ENCODE data around the gene ZNF366. TPM values are rescaled to one million over a fixed set of nuclear protein-coding genes. Genes with fewer than 3 reads are reported as not detected.

The ZNF366 gene
- total RNA-seq, 1 donor from 2014 or later = 3.2 TPM

- Histone ChIP-seq H3K9me3 (no peaks in the 10 kb centered on the region), H3K36me3 (no peaks in the 10 kb centered on the region), H3K4me3 (no peak overlapping the region), H3K4me1 (peaks cover 7% of the 10 kb centered on the region), H3K27ac (no peak overlapping the region), H3K27me3 (no peaks in the 10 kb centered on the region)
- DNase-seq (ENCODE audit: extremely low spot score in 2 of 2) = no peak
- intact Hi-C loops (cut with DNase I) = no loop called here
- TF ChIP-seq CTCF (IDR thresholded peaks at IDR 0.05) = no peak
- no peak for TF ChIP-seq POLR2A (IDR thresholded peaks at IDR 0.05)
- TF ChIP-seq POLR2AphosphoS5 (IDR thresholded peaks at IDR 0.05; ENCODE audit: insufficient read depth in 1 of 2, low read depth in 1 of 2) = no peak
Observed at GRCh38 chr5:72498284-72498683, 8.9 kb downstream of the ZNF366 start.

- Histone ChIP-seq H3K9me3 (no peaks in the 10 kb centered on the region), H3K27me3 (no peaks in the 10 kb centered on the region), H3K27ac (no peak overlapping the region), H3K4me3 (no peak overlapping the region), H3K36me3 (no peaks in the 10 kb centered on the region), H3K4me1 (peaks cover 7% of the 10 kb centered on the region)
- no peak for DNase-seq (ENCODE audit: extremely low spot score in 2 of 2)
- TF ChIP-seq CTCF (IDR thresholded peaks at IDR 0.05) = no peak
- no peak for TF ChIP-seq POLR2A (IDR thresholded peaks at IDR 0.05)
- no peak for TF ChIP-seq POLR2AphosphoS5 (IDR thresholded peaks at IDR 0.05; ENCODE audit: insufficient read depth in 1 of 2, low read depth in 1 of 2)
- intact Hi-C loops (cut with DNase I) = no loop called here
Observed at GRCh38 chr5:72497823-72498222, 9.4 kb downstream of the ZNF366 start.

GRCh38 chr5:72495410-72495809 lies 11.8 kb downstream of the ZNF366 start:
- Histone ChIP-seq H3K4me3 (no peak overlapping the region), H3K27ac (no peak overlapping the region)
- TF ChIP-seq POLR2AphosphoS5 (IDR thresholded peaks at IDR 0.05; ENCODE audit: insufficient read depth in 1 of 2, low read depth in 1 of 2) (no peak), CTCF (IDR thresholded peaks at IDR 0.05) (no peak), POLR2A (IDR thresholded peaks at IDR 0.05) (no peak)

GRCh38 chr5:72494623-72495124 lies 12.5 kb downstream of the ZNF366 start:
- H3K4me1 ChIP-seq = peaks cover 7% of the 10 kb centered on the region
- H3K27me3 ChIP-seq = no peaks in the 10 kb centered on the region
- TF ChIP-seq POLR2AphosphoS5 (IDR thresholded peaks at IDR 0.05; ENCODE audit: insufficient read depth in 1 of 2, low read depth in 1 of 2) = no peak
- no peak for TF ChIP-seq CTCF (IDR thresholded peaks at IDR 0.05)
- no peak for TF ChIP-seq POLR2A (IDR thresholded peaks at IDR 0.05)
- no peak overlapping the region for H3K27ac ChIP-seq
- no peak overlapping the region for H3K4me3 ChIP-seq
- no peaks in the 10 kb centered on the region for H3K36me3 ChIP-seq
- no peaks in the 10 kb centered on the region for H3K9me3 ChIP-seq
- intact Hi-C loops (cut with DNase I) = no loop called here
- no peak for DNase-seq (ENCODE audit: extremely low spot score in 2 of 2)

More at GRCh38 chr5:72495410-72495809, 11.8 kb downstream of the ZNF366 start:
- intact Hi-C loops (cut with DNase I) = no loop called here
- Histone ChIP-seq H3K36me3 (no peaks in the 10 kb centered on the region), H3K9me3 (no peaks in the 10 kb centered on the region), H3K4me1 (peaks cover 7% of the 10 kb centered on the region), H3K27me3 (no peaks in the 10 kb centered on the region)
- no peak for DNase-seq (ENCODE audit: extremely low spot score in 2 of 2)

- H3K9me3 ChIP-seq = no peaks in the 10 kb centered on the region
- H3K27me3 ChIP-seq = no peaks in the 10 kb centered on the region
- intact Hi-C loops (cut with DNase I) = no loop called here
- no peak overlapping the region for H3K27ac ChIP-seq
- no peaks in the 10 kb centered on the region for H3K36me3 ChIP-seq
- no peak for TF ChIP-seq POLR2AphosphoS5 (IDR thresholded peaks at IDR 0.05; ENCODE audit: insufficient read depth in 1 of 2, low read depth in 1 of 2)
- no peak for TF ChIP-seq POLR2A (IDR thresholded peaks at IDR 0.05)
- no peak for TF ChIP-seq CTCF (IDR thresholded peaks at IDR 0.05)
- H3K4me1 ChIP-seq = peaks cover 18% of the 10 kb centered on the region
- DNase-seq (ENCODE audit: extremely low spot score in 2 of 2) = no peak
- no peak overlapping the region for H3K4me3 ChIP-seq
Observed at GRCh38 chr5:72489536-72489935, 17.7 kb downstream of the ZNF366 start.

Measured in vagina (tissue), 2 donors.